ENCODE data around the gene TMEM171. TPM values are rescaled to one million over a fixed set of nuclear protein-coding genes. Genes with fewer than 3 reads are reported as not detected.

Gene TMEM171
- total RNA-seq, 4 donors from 2014 or later, result 22.3 to 74.6 (median 50.4) TPM

DNA sequence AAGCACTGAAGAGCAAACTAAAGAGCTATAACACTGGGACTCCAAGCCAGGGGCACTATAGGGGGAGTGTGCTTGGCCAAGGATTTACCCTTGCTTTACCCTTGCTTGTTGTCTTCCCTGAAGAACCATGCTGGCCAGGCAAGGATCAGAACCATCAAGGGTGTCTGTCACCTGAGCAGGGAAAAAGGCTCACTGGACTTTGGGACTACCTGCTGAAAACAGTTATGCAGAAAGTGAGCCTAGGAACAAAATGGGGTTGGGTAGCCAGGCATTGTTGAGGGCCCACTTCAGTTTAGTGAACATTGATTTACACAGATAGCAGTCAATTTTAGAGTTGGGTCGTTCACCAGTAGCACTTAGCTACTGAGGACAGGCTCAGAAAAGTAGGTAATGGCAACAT, 8.0 kb upstream of the TMEM171 start:
- TF ChIP-seq, protein P1, sequence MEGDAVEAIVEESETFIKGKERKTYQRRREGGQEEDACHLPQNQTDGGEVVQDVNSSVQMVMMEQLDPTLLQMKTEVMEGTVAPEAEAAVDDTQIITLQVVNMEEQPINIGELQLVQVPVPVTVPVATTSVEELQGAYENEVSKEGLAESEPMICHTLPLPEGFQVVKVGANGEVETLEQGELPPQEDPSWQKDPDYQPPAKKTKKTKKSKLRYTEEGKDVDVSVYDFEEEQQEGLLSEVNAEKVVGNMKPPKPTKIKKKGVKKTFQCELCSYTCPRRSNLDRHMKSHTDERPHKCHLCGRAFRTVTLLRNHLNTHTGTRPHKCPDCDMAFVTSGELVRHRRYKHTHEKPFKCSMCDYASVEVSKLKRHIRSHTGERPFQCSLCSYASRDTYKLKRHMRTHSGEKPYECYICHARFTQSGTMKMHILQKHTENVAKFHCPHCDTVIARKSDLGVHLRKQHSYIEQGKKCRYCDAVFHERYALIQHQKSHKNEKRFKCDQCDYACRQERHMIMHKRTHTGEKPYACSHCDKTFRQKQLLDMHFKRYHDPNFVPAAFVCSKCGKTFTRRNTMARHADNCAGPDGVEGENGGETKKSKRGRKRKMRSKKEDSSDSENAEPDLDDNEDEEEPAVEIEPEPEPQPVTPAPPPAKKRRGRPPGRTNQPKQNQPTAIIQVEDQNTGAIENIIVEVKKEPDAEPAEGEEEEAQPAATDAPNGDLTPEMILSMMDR (IDR thresholded peaks at IDR 0.05), result no peak
- no peak for TF ChIP-seq POLR2A (IDR thresholded peaks at IDR 0.05)
- DNase-seq, result no peak
- no peaks in the 10 kb centered on the region for H3K9me3 ChIP-seq
- H3K4me3 ChIP-seq (replicated peaks in 1 of 3), result no peak overlapping the region
- no peaks in the 10 kb centered on the region for H3K36me3 ChIP-seq
- intact Hi-C loops (cut with DNase I), result no loop called here
- H3K27ac ChIP-seq, result no peak overlapping the region
- no peaks in the 10 kb centered on the region for H3K27me3 ChIP-seq
- H3K4me1 ChIP-seq, result peaks cover 48 to 52% of the 10 kb centered on the region in 2 donors
- 42 to 44% methylated on average over 1 of the region's 1 CpG for WGBS, 2 donors

DNA sequence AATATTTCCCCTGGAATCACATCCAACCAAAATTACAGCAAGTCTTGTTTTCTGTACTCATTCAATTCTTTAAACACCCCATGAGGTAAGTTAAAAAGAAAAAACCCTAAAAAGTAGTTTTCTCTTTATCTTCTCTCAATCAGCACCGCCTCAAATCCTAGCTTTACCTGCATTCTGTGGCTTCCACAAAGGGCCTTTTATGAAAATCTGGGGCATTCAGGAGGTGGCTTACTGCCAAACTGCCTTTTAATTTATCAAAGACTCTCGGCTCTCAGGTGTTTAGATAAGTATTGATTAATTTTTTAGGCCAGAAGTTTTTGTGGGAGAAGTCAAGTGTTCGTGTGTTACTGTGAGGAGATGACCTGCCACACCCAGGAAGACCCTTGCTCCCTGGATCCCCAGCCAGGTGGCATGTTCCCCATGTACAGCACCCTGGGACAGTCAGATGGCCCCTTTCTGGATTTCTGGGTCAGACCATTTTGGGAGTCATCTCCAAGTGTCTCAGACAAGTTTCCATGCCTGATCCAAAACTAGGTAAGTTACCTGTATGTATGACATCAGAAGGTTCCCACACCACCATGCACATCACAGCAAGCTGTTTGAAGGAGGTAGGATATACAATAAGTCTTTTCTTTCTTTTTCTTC, 6.2 kb upstream of the TMEM171 start:
- H3K9me3 ChIP-seq, result no peaks in the 10 kb centered on the region
- intact Hi-C loops (cut with DNase I), result no loop called here
- peak overlapping the region; percentile 91 to 98 (median 98) for H3K27ac ChIP-seq
- no peaks in the 10 kb centered on the region for H3K27me3 ChIP-seq
- no peaks in the 10 kb centered on the region for H3K36me3 ChIP-seq
- TF ChIP-seq POLR2A (IDR thresholded peaks at IDR 0.05), result no peak
- TF ChIP-seq, protein P1 (IDR thresholded peaks at IDR 0.05), result no peak
- 50 to 54% methylated on average over 3 of the region's 3 CpGs for WGBS, 2 donors
- H3K4me1 ChIP-seq, result peaks cover 62 to 67% of the 10 kb centered on the region in 2 donors
- no peak for DNase-seq
- no peak overlapping the region for H3K4me3 ChIP-seq (replicated peaks in 1 of 3)

GRCh38 chr5:73115399-73116051, 4.8 kb upstream of the TMEM171 start:
- no peak overlapping the region for H3K4me3 ChIP-seq (replicated peaks in 1 of 3)
- no peaks in the 10 kb centered on the region for H3K27me3 ChIP-seq
- H3K9me3 ChIP-seq, result no peaks in the 10 kb centered on the region
- peak; percentile 87 to 88 for DNase-seq
- peak overlapping the region; percentile 91 to 98 (median 98) for H3K27ac ChIP-seq
- intact Hi-C loops (cut with DNase I), result no loop called here
- no peaks in the 10 kb centered on the region for H3K36me3 ChIP-seq
- H3K4me1 ChIP-seq, result peaks cover 68 to 77% of the 10 kb centered on the region in 2 donors
- TF ChIP-seq, protein P1 (IDR thresholded peaks at IDR 0.05), result peak in 1 of 6 experiments; percentile 9
- TF ChIP-seq POLR2A (IDR thresholded peaks at IDR 0.05), result no peak
- WGBS, 2 donors, result 30 to 54% methylated on average over 4 of the region's 4 CpGs

GRCh38 chr5:73116506-73116905, 3.9 kb upstream of the TMEM171 start:
- no peak for DNase-seq
- Histone ChIP-seq H3K9me3 (no peaks in the 10 kb centered on the region), H3K27me3 (no peaks in the 10 kb centered on the region), H3K27ac (peak overlapping the region; percentile 91 to 98 (median 98)), H3K4me1 (peaks cover 68 to 73% of the 10 kb centered on the region in 2 donors), H3K4me3 (replicated peaks in 1 of 3) (no peak overlapping the region), H3K36me3 (no peaks in the 10 kb centered on the region)
- 74 to 84% methylated on average over 2 of the region's 2 CpGs for WGBS, 2 donors
- no peak for TF ChIP-seq POLR2A (IDR thresholded peaks at IDR 0.05)
- intact Hi-C loops (cut with DNase I), result no loop called here

DNA sequence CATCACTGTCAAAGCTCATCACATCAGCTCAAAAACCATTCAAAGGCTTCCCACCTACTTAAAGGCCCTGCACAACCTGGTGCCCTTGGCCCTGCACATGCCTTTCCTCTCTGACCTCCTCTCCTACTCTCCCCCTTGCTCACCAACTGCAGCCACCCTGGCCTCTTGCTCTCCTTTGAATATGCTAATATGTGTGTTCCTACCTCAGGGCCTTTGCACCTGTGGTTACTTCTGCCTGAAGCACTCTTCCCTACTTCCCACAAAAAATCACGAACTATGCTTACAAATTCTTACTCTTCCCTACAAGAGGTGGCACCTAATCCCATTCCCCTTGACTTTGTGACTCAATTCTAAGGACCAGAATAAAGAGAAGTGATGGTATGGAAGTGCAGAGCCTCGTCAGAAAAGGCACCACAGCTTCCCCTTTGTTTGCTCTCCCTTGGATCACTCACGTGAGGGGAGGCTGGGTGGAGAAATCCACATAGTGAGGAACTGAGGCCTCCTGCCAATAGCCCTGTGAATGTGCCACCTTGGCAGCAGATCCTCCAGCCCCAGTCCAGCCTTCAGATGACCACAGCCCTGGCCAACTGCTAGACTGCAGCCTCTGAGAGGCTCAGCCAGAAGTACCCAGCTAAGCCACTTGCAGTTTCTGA, 3.2 kb upstream of the TMEM171 start:
- no peak for TF ChIP-seq POLR2A (IDR thresholded peaks at IDR 0.05)
- TF ChIP-seq, protein P1 (IDR thresholded peaks at IDR 0.05), result no peak
- peaks cover 64 to 73% of the 10 kb centered on the region in 2 donors for H3K4me1 ChIP-seq
- no peak overlapping the region for H3K4me3 ChIP-seq (replicated peaks in 1 of 3)
- 80 to 89% methylated on average over 3 of the region's 3 CpGs for WGBS, 2 donors
- no peaks in the 10 kb centered on the region for H3K27me3 ChIP-seq
- H3K36me3 ChIP-seq, result no peaks in the 10 kb centered on the region
- no peaks in the 10 kb centered on the region for H3K9me3 ChIP-seq
- DNase-seq, result no peak
- peak overlapping the region; percentile 91 to 98 (median 98) for H3K27ac ChIP-seq
- intact Hi-C loops (cut with DNase I), result no loop called here
